Measurements from ENCODE around the gene BTBD16.

DNA sequence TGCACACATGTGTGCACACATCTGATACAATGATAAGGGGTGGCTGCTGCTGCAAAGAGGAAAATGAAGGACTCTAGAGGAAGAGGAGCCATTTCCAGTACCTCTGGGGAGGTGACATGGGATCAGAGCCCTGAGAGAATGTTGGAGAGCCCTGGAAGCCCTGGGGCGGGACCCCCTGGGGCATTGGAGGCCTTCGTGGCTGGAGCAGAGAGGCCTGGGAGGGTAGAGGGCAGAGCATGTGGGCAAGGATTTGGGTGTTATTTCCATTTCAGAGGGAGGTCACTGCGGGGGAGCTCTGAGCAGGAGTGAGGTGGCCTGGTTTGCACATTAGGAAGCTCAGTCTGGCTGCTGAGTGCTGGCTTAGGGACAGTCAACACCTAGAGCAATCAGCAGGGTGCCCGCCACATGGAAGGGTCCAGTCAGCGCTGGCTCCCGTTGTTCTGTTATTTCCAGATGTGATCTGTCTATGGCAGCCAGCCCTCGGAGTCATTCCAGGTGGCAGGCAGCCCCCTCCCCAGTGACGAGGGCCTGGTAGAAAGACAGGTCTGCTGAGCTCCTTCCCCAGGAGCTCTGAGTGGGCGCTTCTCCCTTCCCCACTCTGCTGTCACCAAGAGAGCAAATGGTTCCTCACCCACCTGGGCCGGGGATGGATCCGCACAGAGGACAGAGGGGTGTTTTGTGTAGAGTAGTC lies 24.1 kb upstream of the BTBD16 start:
- TF ChIP-seq CTCF (IDR thresholded peaks at IDR 0.05) (no peak), POLR2A (IDR thresholded peaks at IDR 0.05) (no peak), POLR2AphosphoS5 (IDR thresholded peaks at IDR 0.05; ENCODE audit: insufficient read depth in 1 of 2, low read depth in 1 of 2) (no peak)
